Type B pancreatic cell (in vitro differentiated cells): ENCODE measurements around the gene APOL2. TPM values are rescaled to one million over a fixed set of nuclear protein-coding genes. Genes with fewer than 3 reads are reported as not detected.
A peak's percentile ranks its signal among the peaks of the same experiment; 100 is the strongest.

ENCODE experiments used
- DNase-seq: peaks from one replicate; pipeline ENCODE4 v3.0.0; 2021; ENCODE audit warnings: mixed read lengths; ENCODE audit not compliant: unreplicated experiment; ENCODE audit errors: extremely low spot score
- H3K27ac Mint-ChIP-seq: 2 replicates; pipeline ENCODE4 v1.8.0; 2021; ENCODE audit warnings: mild to moderate bottlenecking, mixed read lengths
- H3K27me3 Mint-ChIP-seq: 2 replicates; pipeline ENCODE4 v1.8.0; 2021; ENCODE audit warnings: mixed read lengths
- H3K36me3 Mint-ChIP-seq: 2 replicates; pipeline ENCODE4 v1.8.0; 2021; ENCODE audit warnings: mixed read lengths
- H3K4me1 Mint-ChIP-seq: one replicate; pipeline ENCODE4 v1.8.0; 2021; ENCODE audit warnings: mixed read lengths; ENCODE audit not compliant: unreplicated experiment
- H3K4me3 Mint-ChIP-seq: 2 replicates; pipeline ENCODE4 v1.8.0; 2021; ENCODE audit warnings: mild to moderate bottlenecking, mixed read lengths
- H3K9me3 Mint-ChIP-seq: 2 replicates; pipeline ENCODE4 v1.8.0; 2021; ENCODE audit warnings: mixed read lengths
- CTCF ChIP-seq: fragments of 200-600 bp; sonication (generic); conservative IDR thresholded peaks from 2 replicates; pipeline ENCODE4 v1.5.0; 2021; ENCODE audit warnings: antibody characterized with exemption, mild to moderate bottlenecking
- total RNA-seq: library from RNA; stranded (reverse); gene quantifications from 2 replicates; pipeline ENCODE4 v1.2.1, GENCODE V29; 2021; ENCODE audit warnings: low replicate concordance

The APOL2 gene
- total RNA-seq, 1 donor from 2014 or later = 23.7 TPM

GRCh38 chr22:36238373-36239149 lies 766 bp downstream of the APOL2 start:
- no peak for TF ChIP-seq CTCF
- Mint-ChIP-seq H3K27ac (peak overlapping the region; percentile 96), H3K36me3 (peaks cover 23% of the 10 kb centered on the region), H3K4me1 (peaks cover 42% of the 10 kb centered on the region), H3K27me3 (no peaks in the 10 kb centered on the region), H3K9me3 (peaks cover 11% of the 10 kb centered on the region), H3K4me3 (peak overlapping the region; percentile 96)
- DNase-seq = no peak

GRCh38 chr22:36237462-36238372 lies 1.6 kb downstream of the APOL2 start:
- no peaks in the 10 kb centered on the region for H3K27me3 Mint-ChIP-seq
- H3K27ac Mint-ChIP-seq = peak overlapping the region; percentile 96
- peak overlapping the region; percentile 96 for H3K4me3 Mint-ChIP-seq
- peaks cover 11% of the 10 kb centered on the region for H3K9me3 Mint-ChIP-seq
- H3K4me1 Mint-ChIP-seq = peaks cover 46% of the 10 kb centered on the region
- no peak for DNase-seq
- no peak for TF ChIP-seq CTCF
- peaks cover 27% of the 10 kb centered on the region for H3K36me3 Mint-ChIP-seq

GRCh38 chr22:36236388-36237319 lies 2.7 kb downstream of the APOL2 start:
- peak overlapping the region; percentile 12 for H3K4me3 Mint-ChIP-seq
- no peak for TF ChIP-seq CTCF
- H3K27me3 Mint-ChIP-seq = no peaks in the 10 kb centered on the region
- no peak for DNase-seq
- H3K36me3 Mint-ChIP-seq = peaks cover 31% of the 10 kb centered on the region
- peaks cover 46% of the 10 kb centered on the region for H3K4me1 Mint-ChIP-seq
- H3K27ac Mint-ChIP-seq = peak overlapping the region; percentile 6
- H3K9me3 Mint-ChIP-seq = peaks cover 8% of the 10 kb centered on the region

GRCh38 chr22:36235585-36235984 lies 3.7 kb downstream of the APOL2 start:
- H3K4me1 Mint-ChIP-seq = peaks cover 46% of the 10 kb centered on the region
- H3K4me3 Mint-ChIP-seq = peak overlapping the region; percentile 53
- H3K36me3 Mint-ChIP-seq = peaks cover 34% of the 10 kb centered on the region
- H3K27me3 Mint-ChIP-seq = no peaks in the 10 kb centered on the region
- TF ChIP-seq CTCF = no peak
- DNase-seq = no peak
- H3K9me3 Mint-ChIP-seq = peaks cover 8% of the 10 kb centered on the region
- H3K27ac Mint-ChIP-seq = no peak overlapping the region

- H3K4me1 Mint-ChIP-seq = peaks cover 44% of the 10 kb centered on the region
- H3K9me3 Mint-ChIP-seq = peaks cover 8% of the 10 kb centered on the region
- no peak overlapping the region for H3K4me3 Mint-ChIP-seq
- DNase-seq = no peak
- peaks cover 34% of the 10 kb centered on the region for H3K36me3 Mint-ChIP-seq
- no peak for TF ChIP-seq CTCF
- no peaks in the 10 kb centered on the region for H3K27me3 Mint-ChIP-seq
- no peak overlapping the region for H3K27ac Mint-ChIP-seq
These were observed 4.4 kb downstream of the APOL2 start for GRCh38 chr22:36234919-36235318.
